ENCODE results near the gene KCNAB3.

KCNAB3 gene

DNA sequence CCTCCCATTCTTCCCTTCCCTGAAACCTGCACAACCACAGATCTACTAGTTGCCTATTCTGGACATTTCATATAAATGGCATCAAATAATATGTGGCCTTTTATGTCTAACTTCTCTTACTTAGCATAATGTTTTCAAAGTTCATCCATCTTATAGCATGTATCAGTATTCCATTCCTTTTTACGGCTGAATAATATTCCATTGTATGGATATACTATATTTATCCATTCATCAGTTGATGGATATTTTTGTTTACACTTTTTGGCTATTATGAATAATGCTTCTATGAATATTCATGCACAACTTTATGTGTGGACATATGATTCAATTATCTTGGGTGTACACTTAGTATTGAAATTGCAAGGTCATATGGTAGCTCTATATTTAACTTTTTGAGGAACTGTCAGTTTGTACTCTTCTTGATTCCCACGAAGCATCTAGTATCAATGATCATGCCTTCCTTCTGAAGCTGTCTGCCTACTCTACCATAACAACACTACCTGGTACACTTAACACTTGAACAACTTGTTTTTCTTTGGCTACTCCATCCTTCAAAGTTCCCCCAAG lies 53.8 kb downstream of the KCNAB3 start:
- no peak for DNase-seq (ENCODE audit: low read depth)

DNA sequence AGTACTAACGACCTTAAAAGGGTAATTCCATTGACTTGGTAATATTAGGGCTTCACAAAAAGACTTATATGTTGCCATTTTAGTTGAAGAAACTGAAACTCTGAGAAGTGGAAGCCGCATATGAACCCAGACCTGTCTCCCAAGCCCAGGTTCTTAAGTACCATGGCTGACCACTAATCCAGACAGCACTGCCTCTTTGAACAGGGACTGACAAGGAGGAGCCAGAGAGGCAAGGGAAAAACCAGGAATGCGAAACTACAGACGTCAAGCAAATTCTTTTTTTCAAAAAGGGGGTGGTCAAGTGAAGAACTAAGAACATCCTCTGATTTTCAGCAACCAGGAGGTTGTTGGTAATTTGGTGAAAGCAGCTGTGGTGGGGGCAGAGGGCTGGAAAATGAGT lies 56.6 kb downstream of the KCNAB3 start:
- DNase-seq (ENCODE audit: low read depth), result no peak

Measured in stimulated activated CD8-positive, alpha-beta memory T cell treated with anti-CD3 and anti-CD28 coated beads, Interleukin-4, amount 100 ng/mL, for 24 hours (primary cell).